HUES48 (cell line): ENCODE data around the gene AATK.

ENCODE experiments used
- H3K27ac ChIP-seq: one replicate; pipeline ENCODE4 v1.7.0; 2013; ENCODE audit warnings: low read depth, low read length, inconsistent platforms
- H3K27me3 ChIP-seq: 2 replicates; pipeline ENCODE4 v1.6.1; 2013; ENCODE audit warnings: mild to moderate bottlenecking, low read length; ENCODE audit not compliant: control insufficient read depth, insufficient read depth
- H3K36me3 ChIP-seq: 2 replicates; pipeline ENCODE4 v1.6.1; 2013; ENCODE audit warnings: low read length; ENCODE audit not compliant: control insufficient read depth, insufficient read depth
- H3K4me1 ChIP-seq: 2 replicates; pipeline ENCODE4 v1.6.1; 2013; ENCODE audit warnings: mild to moderate bottlenecking, low read length; ENCODE audit not compliant: control insufficient read depth, insufficient read depth
- H3K4me3 ChIP-seq: 2 replicates; pipeline ENCODE4 v1.5.1; 2013; ENCODE audit warnings: mild to moderate bottlenecking, low read depth, low read length
- H3K9ac ChIP-seq: 2 replicates; pipeline ENCODE4 v1.6.1; 2013; ENCODE audit warnings: mild to moderate bottlenecking, low read depth, low read length, moderate library complexity
- H3K9me3 ChIP-seq: 2 replicates; pipeline ENCODE4 v1.6.1; 2013; ENCODE audit warnings: low read length; ENCODE audit not compliant: control insufficient read depth, insufficient read depth

The AATK gene, protein sequence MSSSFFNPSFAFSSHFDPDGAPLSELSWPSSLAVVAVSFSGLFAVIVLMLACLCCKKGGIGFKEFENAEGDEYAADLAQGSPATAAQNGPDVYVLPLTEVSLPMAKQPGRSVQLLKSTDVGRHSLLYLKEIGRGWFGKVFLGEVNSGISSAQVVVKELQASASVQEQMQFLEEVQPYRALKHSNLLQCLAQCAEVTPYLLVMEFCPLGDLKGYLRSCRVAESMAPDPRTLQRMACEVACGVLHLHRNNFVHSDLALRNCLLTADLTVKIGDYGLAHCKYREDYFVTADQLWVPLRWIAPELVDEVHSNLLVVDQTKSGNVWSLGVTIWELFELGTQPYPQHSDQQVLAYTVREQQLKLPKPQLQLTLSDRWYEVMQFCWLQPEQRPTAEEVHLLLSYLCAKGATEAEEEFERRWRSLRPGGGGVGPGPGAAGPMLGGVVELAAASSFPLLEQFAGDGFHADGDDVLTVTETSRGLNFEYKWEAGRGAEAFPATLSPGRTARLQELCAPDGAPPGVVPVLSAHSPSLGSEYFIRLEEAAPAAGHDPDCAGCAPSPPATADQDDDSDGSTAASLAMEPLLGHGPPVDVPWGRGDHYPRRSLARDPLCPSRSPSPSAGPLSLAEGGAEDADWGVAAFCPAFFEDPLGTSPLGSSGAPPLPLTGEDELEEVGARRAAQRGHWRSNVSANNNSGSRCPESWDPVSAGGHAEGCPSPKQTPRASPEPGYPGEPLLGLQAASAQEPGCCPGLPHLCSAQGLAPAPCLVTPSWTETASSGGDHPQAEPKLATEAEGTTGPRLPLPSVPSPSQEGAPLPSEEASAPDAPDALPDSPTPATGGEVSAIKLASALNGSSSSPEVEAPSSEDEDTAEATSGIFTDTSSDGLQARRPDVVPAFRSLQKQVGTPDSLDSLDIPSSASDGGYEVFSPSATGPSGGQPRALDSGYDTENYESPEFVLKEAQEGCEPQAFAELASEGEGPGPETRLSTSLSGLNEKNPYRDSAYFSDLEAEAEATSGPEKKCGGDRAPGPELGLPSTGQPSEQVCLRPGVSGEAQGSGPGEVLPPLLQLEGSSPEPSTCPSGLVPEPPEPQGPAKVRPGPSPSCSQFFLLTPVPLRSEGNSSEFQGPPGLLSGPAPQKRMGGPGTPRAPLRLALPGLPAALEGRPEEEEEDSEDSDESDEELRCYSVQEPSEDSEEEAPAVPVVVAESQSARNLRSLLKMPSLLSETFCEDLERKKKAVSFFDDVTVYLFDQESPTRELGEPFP (N-terminal part only)

DNA sequence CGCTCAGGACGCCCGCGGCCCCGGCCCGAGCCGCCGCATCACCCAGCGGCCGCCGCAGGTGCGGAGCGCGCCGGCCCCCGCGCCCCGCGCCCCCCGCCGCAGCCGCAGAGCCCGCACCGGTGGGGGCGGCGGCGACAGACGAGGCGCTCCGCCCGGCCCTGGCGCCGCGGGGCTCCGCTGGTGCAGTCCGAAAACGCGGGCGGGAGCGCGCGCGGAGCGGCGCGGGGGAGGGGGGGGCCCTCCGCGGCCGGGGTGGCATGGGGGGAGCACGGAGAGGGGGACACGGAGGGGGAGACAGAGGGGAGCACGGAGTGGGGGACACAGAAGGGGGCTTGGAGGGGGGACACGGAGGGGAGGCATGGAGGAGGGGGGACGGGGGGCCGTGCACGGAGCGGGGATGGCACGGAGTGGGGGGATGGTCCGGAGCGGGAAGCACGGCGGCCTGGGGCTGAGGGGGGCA lies at the start of gene AATK:
Gene AATK (minus strand): TSS at position 189 of the 460 bp plus-strand sequence. CDS start 229 bp downstream, outside the sequence.
- peaks cover 8% of the 10 kb centered on the region for H3K27me3 ChIP-seq
- H3K9me3 ChIP-seq = no peaks in the 10 kb centered on the region
- no peak within 1 kb of the TSS for H3K9ac ChIP-seq
- no peaks in the 10 kb centered on the region for H3K4me1 ChIP-seq
- H3K4me3 ChIP-seq = peak within 1 kb of the TSS; percentile 50; the same call in 1 of the 2 replicates
- H3K27ac ChIP-seq = no peak within 1 kb of the TSS
- H3K36me3 ChIP-seq = no peaks in the 10 kb centered on the region

DNA sequence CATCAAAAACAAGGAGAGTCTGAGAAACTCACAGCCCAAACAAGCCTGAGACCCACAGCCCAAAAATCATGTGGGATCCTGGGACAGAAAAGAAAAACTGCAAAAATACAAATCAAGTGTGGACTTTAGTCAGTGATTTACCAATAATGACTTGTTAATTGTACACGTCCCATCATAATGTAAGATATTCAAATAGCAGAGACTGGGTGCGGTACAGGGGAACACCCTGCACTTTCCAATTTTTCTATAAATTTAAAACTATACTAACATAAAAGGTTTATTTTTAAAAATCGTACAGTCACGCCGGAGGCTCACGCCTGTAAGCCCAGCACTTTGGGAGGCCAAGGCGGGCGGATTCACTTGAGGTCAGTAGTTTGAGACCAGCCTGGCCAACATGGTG lies 48.0 kb upstream of the AATK start:
- peaks cover 13% of the 10 kb centered on the region; the same call in 1 of the 2 replicates for H3K36me3 ChIP-seq

DNA sequence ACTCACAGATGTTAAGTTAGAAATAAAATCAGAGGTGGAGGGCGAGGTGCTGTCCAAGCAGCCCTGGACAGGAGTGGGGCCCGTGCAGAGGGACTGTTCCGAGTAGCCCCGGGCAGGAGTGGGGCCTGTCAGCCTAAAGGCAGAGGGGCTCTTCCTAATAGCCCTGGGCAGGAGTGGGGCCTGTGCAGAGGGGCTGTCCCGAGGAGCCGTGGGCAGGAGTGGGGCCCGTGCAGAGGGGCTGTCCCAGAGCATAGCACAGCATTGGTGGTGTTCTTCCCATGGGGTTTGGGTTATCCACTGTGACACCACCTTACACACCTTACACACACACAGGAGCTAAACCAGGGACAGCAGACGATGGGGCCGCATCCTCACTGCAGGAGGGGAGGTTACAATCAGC lies 46.3 kb upstream of the AATK start:
- Histone ChIP-seq H3K9ac (no peak overlapping the region), H3K27ac (no peak overlapping the region), H3K4me1 (no peaks in the 10 kb centered on the region), H3K36me3 (peaks cover 15% of the 10 kb centered on the region; the same call in 1 of the 2 replicates), H3K4me3 (no peak overlapping the region), H3K27me3 (no peaks in the 10 kb centered on the region), H3K9me3 (no peaks in the 10 kb centered on the region)

More for the DNA sequence above, 48.0 kb upstream of the AATK start:
- Histone ChIP-seq H3K27ac (no peak overlapping the region), H3K27me3 (no peaks in the 10 kb centered on the region), H3K4me3 (no peak overlapping the region), H3K9ac (no peak overlapping the region), H3K4me1 (no peaks in the 10 kb centered on the region), H3K9me3 (no peaks in the 10 kb centered on the region)

DNA sequence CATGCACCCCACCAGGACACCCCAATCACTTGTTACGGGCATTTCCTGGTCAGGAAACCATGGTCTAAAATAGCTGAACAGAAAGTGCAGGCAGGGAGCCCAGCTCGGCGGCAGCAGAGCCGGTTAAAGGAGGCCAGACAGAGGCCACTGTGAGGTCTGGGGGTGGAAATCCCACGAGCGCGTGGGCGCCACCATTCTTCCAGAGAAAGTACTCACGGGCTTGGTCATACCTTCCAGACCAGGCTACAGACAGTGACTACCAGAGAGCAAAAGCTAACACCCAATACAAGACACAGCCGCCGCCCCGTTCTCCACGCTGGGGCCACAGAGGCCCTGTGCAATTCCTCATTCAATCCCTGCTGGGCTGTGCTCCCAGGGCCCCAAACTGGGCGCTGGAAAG lies 44.8 kb upstream of the AATK start:
- H3K27me3 ChIP-seq = no peaks in the 10 kb centered on the region

DNA sequence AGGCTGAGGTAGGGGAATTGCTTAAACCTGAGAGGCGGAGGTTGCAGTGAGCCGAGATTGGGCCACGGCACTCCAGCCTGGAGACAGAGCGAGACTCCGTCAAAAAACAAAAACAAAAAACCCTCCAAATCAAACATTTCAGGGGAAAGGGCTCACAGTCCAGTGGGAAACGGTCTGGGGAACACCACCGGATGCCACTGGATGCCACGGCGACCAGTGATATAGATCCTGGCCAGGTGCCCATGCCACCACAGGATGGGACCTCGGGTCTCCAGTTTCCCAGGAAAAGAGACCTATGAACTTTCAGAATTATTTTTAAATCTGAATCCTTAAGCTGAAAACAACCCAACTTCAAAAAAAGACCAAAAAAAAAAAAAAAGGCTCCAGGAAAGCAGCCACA lies 44.4 kb upstream of the AATK start:
- Histone ChIP-seq H3K4me1 (no peaks in the 10 kb centered on the region), H3K27ac (no peak overlapping the region)

More for the DNA sequence above, 44.8 kb upstream of the AATK start:
- H3K4me1 ChIP-seq = no peaks in the 10 kb centered on the region
- H3K9ac ChIP-seq = no peak overlapping the region
- no peak overlapping the region for H3K4me3 ChIP-seq
- H3K27ac ChIP-seq = no peak overlapping the region
- H3K36me3 ChIP-seq = peaks cover 14% of the 10 kb centered on the region
- no peaks in the 10 kb centered on the region for H3K9me3 ChIP-seq

DNA sequence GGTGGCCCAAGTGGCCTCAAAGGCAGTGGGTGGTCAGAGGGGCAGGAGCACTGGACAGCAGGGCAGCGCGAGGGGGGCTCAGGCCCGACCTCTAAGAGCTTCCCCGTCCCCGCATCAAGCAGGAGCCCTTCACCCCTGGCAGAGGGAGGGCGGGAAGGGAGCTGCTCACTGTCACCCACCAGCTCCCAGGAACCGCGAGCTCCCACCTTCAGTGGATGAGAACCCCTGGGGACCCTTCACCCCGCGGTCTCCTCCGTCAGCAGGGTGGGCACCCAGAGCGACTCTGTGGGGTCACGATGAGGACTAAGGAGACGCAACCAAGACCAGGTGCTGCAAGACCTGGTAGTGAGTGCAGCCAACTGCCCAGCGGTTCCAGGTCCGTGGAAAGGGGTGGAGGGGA lies 43.1 kb upstream of the AATK start:
- Histone ChIP-seq H3K4me3 (no peak overlapping the region), H3K9ac (no peak overlapping the region)

More for the DNA sequence above, 44.4 kb upstream of the AATK start:
- H3K36me3 ChIP-seq = peaks cover 16% of the 10 kb centered on the region
- H3K27me3 ChIP-seq = no peaks in the 10 kb centered on the region
- H3K4me3 ChIP-seq = no peak overlapping the region
- no peaks in the 10 kb centered on the region for H3K9me3 ChIP-seq
- H3K9ac ChIP-seq = no peak overlapping the region

DNA sequence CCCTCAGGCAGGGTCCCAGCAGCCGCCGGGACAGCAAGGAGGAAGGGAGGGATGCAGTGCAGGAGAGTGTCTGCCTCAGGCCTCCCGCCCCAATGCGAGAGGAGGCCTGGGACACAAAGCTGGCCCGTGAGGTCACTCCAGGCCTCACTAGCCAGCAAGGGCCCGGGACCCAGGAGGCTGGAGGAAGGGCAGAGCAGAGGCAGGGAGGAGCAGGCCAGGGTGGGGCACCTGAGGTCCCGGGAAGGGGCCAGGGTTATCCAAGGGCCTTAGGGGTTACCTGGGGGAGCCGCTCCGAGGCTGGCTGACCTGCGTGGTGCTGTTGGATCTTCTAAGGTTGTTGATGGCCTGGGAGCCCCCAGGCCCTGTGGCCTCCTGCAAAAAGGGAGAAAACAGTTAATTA lies 42.6 kb upstream of the AATK start:
- no peaks in the 10 kb centered on the region for H3K9me3 ChIP-seq
- peaks cover 26% of the 10 kb centered on the region for H3K36me3 ChIP-seq
- no peaks in the 10 kb centered on the region for H3K27me3 ChIP-seq
- no peak overlapping the region for H3K27ac ChIP-seq
- H3K4me1 ChIP-seq = no peaks in the 10 kb centered on the region
- no peak overlapping the region for H3K4me3 ChIP-seq
- H3K9ac ChIP-seq = no peak overlapping the region

More for the DNA sequence above, 43.1 kb upstream of the AATK start:
- Histone ChIP-seq H3K27ac (no peak overlapping the region), H3K36me3 (peaks cover 21% of the 10 kb centered on the region), H3K9me3 (no peaks in the 10 kb centered on the region), H3K4me1 (no peaks in the 10 kb centered on the region), H3K27me3 (no peaks in the 10 kb centered on the region)

DNA sequence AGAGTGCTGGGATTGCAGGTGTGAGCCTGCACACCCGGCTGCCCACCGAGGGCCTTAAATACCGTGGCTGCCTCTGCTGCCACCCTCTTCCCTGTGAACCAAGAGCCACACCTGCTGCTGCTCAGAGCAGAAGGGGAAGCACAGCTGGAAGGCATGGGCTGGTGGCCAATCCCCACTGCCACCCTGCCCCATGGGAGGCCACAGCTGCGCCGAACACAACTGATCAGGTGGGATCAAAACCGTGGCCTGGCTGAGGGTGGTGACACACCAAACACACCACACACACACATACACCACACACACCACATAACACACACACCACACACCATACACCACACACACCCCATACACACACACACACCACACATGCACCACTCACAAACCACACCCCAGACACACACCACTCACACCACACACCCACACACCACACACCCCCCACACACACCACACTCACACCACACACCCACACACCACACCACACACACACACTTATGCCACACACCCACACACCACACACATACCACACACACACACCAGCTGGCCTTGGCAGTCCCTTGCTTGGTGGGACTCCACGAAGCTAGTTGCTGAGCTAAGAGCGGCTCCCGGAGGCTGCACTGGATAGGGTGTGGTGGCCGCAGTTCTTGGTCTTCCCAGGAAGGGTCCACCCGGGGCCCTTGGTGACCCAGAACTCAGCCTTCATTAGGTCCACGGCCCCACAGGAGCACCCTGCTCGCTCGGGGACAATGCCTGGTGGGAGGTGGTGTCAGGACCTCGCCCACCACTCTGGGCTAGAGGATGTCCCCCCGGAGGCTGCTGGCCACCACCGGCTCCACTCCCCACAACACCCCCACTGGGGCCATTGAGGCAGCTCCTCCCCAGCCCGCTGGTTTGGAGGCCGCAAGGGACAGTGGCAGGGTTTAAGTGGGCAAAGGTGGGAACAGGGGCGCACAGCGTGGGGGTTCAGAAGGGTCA lies 41.9 kb upstream of the AATK start:
- H3K27ac ChIP-seq = no peak overlapping the region
- H3K4me1 ChIP-seq = no peaks in the 10 kb centered on the region
- no peaks in the 10 kb centered on the region for H3K27me3 ChIP-seq
- no peak overlapping the region for H3K4me3 ChIP-seq
- H3K9me3 ChIP-seq = no peaks in the 10 kb centered on the region
- peaks cover 34% of the 10 kb centered on the region for H3K36me3 ChIP-seq
- no peak overlapping the region for H3K9ac ChIP-seq

DNA sequence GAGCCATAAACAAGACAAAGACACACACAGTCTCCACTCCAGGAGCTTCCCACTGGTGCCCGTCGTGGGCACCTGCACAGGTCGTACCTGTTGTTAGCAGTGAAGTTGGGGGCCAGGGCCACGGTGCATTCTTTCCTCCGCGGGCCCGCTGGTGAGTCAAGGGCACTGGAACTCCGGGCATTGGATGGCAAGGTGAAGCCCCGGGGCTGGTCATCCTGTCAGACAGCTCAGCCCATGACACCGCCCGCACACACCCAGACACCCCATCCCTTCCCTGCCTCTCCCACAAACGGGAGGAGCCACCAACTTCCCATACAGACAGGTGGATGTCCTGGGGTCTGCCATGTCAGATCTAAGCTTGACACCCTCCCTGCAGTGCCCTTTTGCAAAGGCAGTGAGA lies 40.6 kb upstream of the AATK start:
- Histone ChIP-seq H3K4me1 (no peaks in the 10 kb centered on the region), H3K36me3 (peaks cover 35% of the 10 kb centered on the region), H3K9ac (no peak overlapping the region), H3K9me3 (no peaks in the 10 kb centered on the region), H3K27me3 (no peaks in the 10 kb centered on the region), H3K4me3 (no peak overlapping the region), H3K27ac (no peak overlapping the region)

DNA sequence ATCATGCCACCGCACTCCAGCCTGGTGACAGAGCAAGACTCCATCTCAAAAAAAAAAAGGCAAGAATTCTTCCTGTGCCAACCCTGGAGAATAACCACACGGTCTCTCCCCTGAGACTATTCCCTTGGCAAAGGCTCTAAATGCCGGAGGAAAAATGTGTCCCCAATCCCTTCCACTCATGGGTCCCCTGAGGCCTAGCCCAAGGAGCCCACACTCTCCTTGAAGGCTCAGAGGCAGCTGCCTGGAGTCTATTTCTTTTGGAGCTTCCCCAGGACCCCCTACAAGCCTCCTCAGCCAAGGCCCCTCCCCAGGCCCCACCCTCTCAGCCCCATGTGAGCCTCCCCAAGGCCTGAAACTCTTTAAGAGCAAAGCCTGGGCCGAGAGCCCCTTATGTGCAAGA lies 40.1 kb upstream of the AATK start:
- H3K36me3 ChIP-seq = peaks cover 35% of the 10 kb centered on the region
- H3K4me3 ChIP-seq = no peak overlapping the region
- no peaks in the 10 kb centered on the region for H3K4me1 ChIP-seq
- H3K9me3 ChIP-seq = no peaks in the 10 kb centered on the region
- H3K9ac ChIP-seq = no peak overlapping the region
- no peaks in the 10 kb centered on the region for H3K27me3 ChIP-seq
- H3K27ac ChIP-seq = no peak overlapping the region
